Prostate gland (tissue), 2 donors: ENCODE data around the gene LRRC26.

Experiments
- CTCF ChIP-seq, 4 experiments: fragments of 200-600 bp in 2 of 4; fragments of 450-650 bp in 2 of 4; sonication (generic) in 2 of 4; IDR thresholded peaks; 1 replicate in 3 of 4; 2 replicates in 1 of 4; pipeline ENCODE4 v1.5.1; 2016 to 2019; ENCODE audit warnings: antibody characterized with exemption in 4 of 4, mild to moderate bottlenecking in 2 of 4, moderate library complexity in 2 of 4
- POLR2AphosphoS5 ChIP-seq: sonication (generic); formaldehyde crosslinking; IDR thresholded peaks from one replicate; pipeline ENCODE4 v1.6.1; 2017; ENCODE audit warnings: antibody characterized with exemption

- TF ChIP-seq CTCF (IDR thresholded peaks at IDR 0.05) (no peak), POLR2AphosphoS5 (no peak)
Observed at GRCh38 chr9:137139468-137140150, 30.2 kb downstream of the LRRC26 start.
